ENCODE results near the gene THEM5. TPM values are rescaled to one million over a fixed set of nuclear protein-coding genes. Genes with fewer than 3 reads are reported as not detected.
"Not testable (repeated sequence)": the region's sequence is repeated elsewhere in the genome, so short reads cannot be mapped to it uniquely, and the experiment has no call there.

THEM5 gene
- total RNA-seq, 1 donor from 2014 or later, result not detected

- peak; percentile 90 for DNase-seq (ENCODE audit: low read depth)
Observed at GRCh38 chr1:151867765-151868411, 14.4 kb upstream of the THEM5 start.

- DNase-seq (ENCODE audit: low read depth), result no peak
Observed at GRCh38 chr1:151867321-151867720, 13.8 kb upstream of the THEM5 start.

- DNase-seq (ENCODE audit: low read depth), result no peak
Observed at GRCh38 chr1:151864411-151864810, 10.9 kb upstream of the THEM5 start.

GRCh38 chr1:151862604-151863003 lies 9.1 kb upstream of the THEM5 start:
- DNase-seq (ENCODE audit: low read depth), result peak; percentile 41

- DNase-seq (ENCODE audit: low read depth), result no peak
Observed at GRCh38 chr1:151860504-151861187, 7.1 kb upstream of the THEM5 start.

- no peak for DNase-seq (ENCODE audit: low read depth)
Observed at GRCh38 chr1:151859891-151860293, 6.4 kb upstream of the THEM5 start.

- no peak for DNase-seq (ENCODE audit: low read depth)
Observed at GRCh38 chr1:151858886-151859665, 5.6 kb upstream of the THEM5 start.

GRCh38 chr1:151858030-151858746 lies 4.7 kb upstream of the THEM5 start:
- DNase-seq (ENCODE audit: low read depth), result no peak

GRCh38 chr1:151855933-151856332 lies 2.4 kb upstream of the THEM5 start:
- no peak for DNase-seq (ENCODE audit: low read depth)

- DNase-seq (ENCODE audit: low read depth), result not testable (repeated sequence)
Observed at GRCh38 chr1:151855516-151855915, 2.0 kb upstream of the THEM5 start.

GRCh38 chr1:151854658-151855057 lies 1.1 kb upstream of the THEM5 start:
- no peak for DNase-seq (ENCODE audit: low read depth)

GRCh38 chr1:151852733-151853132 lies 779 bp downstream of the THEM5 start:
- no peak for DNase-seq (ENCODE audit: low read depth)

GRCh38 chr1:151851886-151852285 lies 1.6 kb downstream of the THEM5 start:
- no peak for DNase-seq (ENCODE audit: low read depth)

GRCh38 chr1:151849871-151850270 lies 3.6 kb downstream of the THEM5 start:
- no peak for DNase-seq (ENCODE audit: low read depth)

GRCh38 chr1:151849126-151849525 lies 4.4 kb downstream of the THEM5 start:
- DNase-seq (ENCODE audit: low read depth), result no peak

GRCh38 chr1:151847867-151848596 lies 5.5 kb downstream of the THEM5 start:
- DNase-seq (ENCODE audit: low read depth), result no peak

GRCh38 chr1:151846686-151847237 lies 6.8 kb downstream of the THEM5 start:
- DNase-seq (ENCODE audit: low read depth), result no peak

- no peak for DNase-seq (ENCODE audit: low read depth)
Observed at GRCh38 chr1:151846062-151846568, 7.4 kb downstream of the THEM5 start.

- DNase-seq (ENCODE audit: low read depth), result no peak
Observed at GRCh38 chr1:151843398-151843797, 10.1 kb downstream of the THEM5 start.

GRCh38 chr1:151841141-151841540 lies 12.4 kb downstream of the THEM5 start:
- peak; percentile 86 for DNase-seq (ENCODE audit: low read depth)

- no peak for DNase-seq (ENCODE audit: low read depth)
Observed at GRCh38 chr1:151840421-151840820, 13.1 kb downstream of the THEM5 start.
